IPS-18a (cell line): ENCODE data around the gene ZNF862.
"Not testable (repeated sequence)": the region's sequence is repeated elsewhere in the genome, so short reads cannot be mapped to it uniquely, and the experiment has no call there.

Source experiments
- H3K27ac ChIP-seq: one replicate; pipeline ENCODE4 v1.5.1; 2013; ENCODE audit warnings: low read length
- H3K27me3 ChIP-seq: one replicate; pipeline ENCODE4 v1.6.1; 2013; ENCODE audit warnings: mild to moderate bottlenecking, low read length; ENCODE audit not compliant: control insufficient read depth, insufficient read depth
- H3K36me3 ChIP-seq: one replicate; pipeline ENCODE4 v1.6.1; 2013; ENCODE audit warnings: low read depth, low read length; ENCODE audit not compliant: control insufficient read depth
- H3K4me1 ChIP-seq: one replicate; pipeline ENCODE4 v1.6.1; 2013; ENCODE audit warnings: low read depth, low read length; ENCODE audit not compliant: control insufficient read depth
- H3K4me3 ChIP-seq: one replicate; pipeline ENCODE4 v1.5.1; 2013; ENCODE audit warnings: low read length
- H3K9ac ChIP-seq: one replicate; pipeline ENCODE4 v1.6.1; 2013; ENCODE audit warnings: mild to moderate bottlenecking, low read length, moderate library complexity
- H3K9me3 ChIP-seq: one replicate; pipeline ENCODE4 v1.6.1; 2013; ENCODE audit warnings: low read depth, low read length; ENCODE audit not compliant: control insufficient read depth

ZNF862 gene

GRCh38 chr7:149827089-149827981 is 10.8 kb upstream of the ZNF862 start:
- Histone ChIP-seq H3K27me3 (no peaks in the 10 kb centered on the region), H3K27ac (no peak overlapping the region), H3K9me3 (no peaks in the 10 kb centered on the region), H3K36me3 (no peaks in the 10 kb centered on the region), H3K9ac (no peak overlapping the region), H3K4me1 (peaks cover 6% of the 10 kb centered on the region), H3K4me3 (no peak overlapping the region)

GRCh38 chr7:149828357-149829309 is 9.5 kb upstream of the ZNF862 start:
- Histone ChIP-seq H3K27me3 (no peaks in the 10 kb centered on the region), H3K4me1 (peaks cover 6% of the 10 kb centered on the region), H3K9me3 (no peaks in the 10 kb centered on the region), H3K4me3 (no peak overlapping the region), H3K9ac (no peak overlapping the region), H3K27ac (no peak overlapping the region), H3K36me3 (no peaks in the 10 kb centered on the region)

- H3K27me3 ChIP-seq, H3K9me3 ChIP-seq, H3K4me1 ChIP-seq, H3K9ac ChIP-seq, H3K27ac ChIP-seq, H3K4me3 ChIP-seq, H3K36me3 ChIP-seq: not testable (repeated sequence)
Observed at GRCh38 chr7:149830527-149830926, 7.6 kb upstream of the ZNF862 start.

- no peak overlapping the region for H3K27ac ChIP-seq
- no peaks in the 10 kb centered on the region for H3K36me3 ChIP-seq
- H3K4me1 ChIP-seq: peaks cover 6% of the 10 kb centered on the region
- H3K27me3 ChIP-seq: no peaks in the 10 kb centered on the region
- no peak overlapping the region for H3K4me3 ChIP-seq
- H3K9ac ChIP-seq: no peak overlapping the region
- H3K9me3 ChIP-seq: no peaks in the 10 kb centered on the region
Observed at GRCh38 chr7:149830997-149831740, 7.0 kb upstream of the ZNF862 start.

GRCh38 chr7:149831741-149832219 is 6.4 kb upstream of the ZNF862 start:
- Histone ChIP-seq H3K4me1 (peaks cover 6% of the 10 kb centered on the region), H3K36me3 (no peaks in the 10 kb centered on the region), H3K9me3 (no peaks in the 10 kb centered on the region), H3K9ac (no peak overlapping the region), H3K27me3 (no peaks in the 10 kb centered on the region), H3K27ac (no peak overlapping the region), H3K4me3 (no peak overlapping the region)

GRCh38 chr7:149832332-149833041 is 5.7 kb upstream of the ZNF862 start:
- no peak overlapping the region for H3K27ac ChIP-seq
- H3K27me3 ChIP-seq: no peaks in the 10 kb centered on the region
- peaks cover 6% of the 10 kb centered on the region for H3K4me1 ChIP-seq
- H3K4me3 ChIP-seq: no peak overlapping the region
- H3K9me3 ChIP-seq: no peaks in the 10 kb centered on the region
- H3K36me3 ChIP-seq: no peaks in the 10 kb centered on the region
- H3K9ac ChIP-seq: no peak overlapping the region

- Histone ChIP-seq H3K27me3 (no peaks in the 10 kb centered on the region), H3K27ac (no peak overlapping the region), H3K4me3 (no peak overlapping the region), H3K9me3 (no peaks in the 10 kb centered on the region), H3K4me1 (peaks cover 10% of the 10 kb centered on the region), H3K36me3 (no peaks in the 10 kb centered on the region), H3K9ac (no peak overlapping the region)
Observed at GRCh38 chr7:149833495-149834130, 4.6 kb upstream of the ZNF862 start.

- peaks cover 6% of the 10 kb centered on the region for H3K27me3 ChIP-seq
- H3K4me1 ChIP-seq: peaks cover 14% of the 10 kb centered on the region
- H3K4me3 ChIP-seq: no peak overlapping the region
- no peak overlapping the region for H3K27ac ChIP-seq
- no peak overlapping the region for H3K9ac ChIP-seq
- H3K36me3 ChIP-seq: no peaks in the 10 kb centered on the region
- no peaks in the 10 kb centered on the region for H3K9me3 ChIP-seq
Observed at GRCh38 chr7:149834601-149835000, 3.6 kb upstream of the ZNF862 start.

GRCh38 chr7:149836434-149836833 is 1.7 kb upstream of the ZNF862 start:
- Histone ChIP-seq H3K9ac (no peak overlapping the region), H3K9me3 (no peaks in the 10 kb centered on the region), H3K27ac (no peak overlapping the region), H3K27me3 (peaks cover 14% of the 10 kb centered on the region), H3K4me1 (peaks cover 12% of the 10 kb centered on the region), H3K4me3 (no peak overlapping the region), H3K36me3 (no peaks in the 10 kb centered on the region)

- H3K4me3 ChIP-seq: no peak overlapping the region
- H3K9ac ChIP-seq: no peak overlapping the region
- H3K27me3 ChIP-seq: peaks cover 24% of the 10 kb centered on the region
- H3K4me1 ChIP-seq: peaks cover 8% of the 10 kb centered on the region
- H3K27ac ChIP-seq: no peak overlapping the region
- H3K9me3 ChIP-seq: no peaks in the 10 kb centered on the region
- no peaks in the 10 kb centered on the region for H3K36me3 ChIP-seq
Observed at GRCh38 chr7:149837564-149838223, 481 bp upstream of the ZNF862 start.
